HG03520 (cell line): Measurements from ENCODE around the gene OR13D1.
"Not testable (repeated sequence)": the region's sequence is repeated elsewhere in the genome, so short reads cannot be mapped to it uniquely, and the experiment has no call there.

ENCODE experiments used
- ATAC-seq: cut with Tn5 transposase; IDR thresholded peaks from one replicate; pipeline ENCODE4 v1.9.1; 2021; ENCODE audit warnings: mild to moderate bottlenecking, moderate library complexity; ENCODE audit not compliant: unreplicated experiment

OR13D1 gene, protein sequence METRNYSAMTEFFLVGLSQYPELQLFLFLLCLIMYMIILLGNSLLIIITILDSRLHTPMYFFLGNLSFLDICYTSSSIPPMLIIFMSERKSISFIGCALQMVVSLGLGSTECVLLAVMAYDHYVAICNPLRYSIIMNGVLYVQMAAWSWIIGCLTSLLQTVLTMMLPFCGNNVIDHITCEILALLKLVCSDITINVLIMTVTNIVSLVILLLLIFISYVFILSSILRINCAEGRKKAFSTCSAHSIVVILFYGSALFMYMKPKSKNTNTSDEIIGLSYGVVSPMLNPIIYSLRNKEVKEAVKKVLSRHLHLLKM

GRCh38 chr9:104694218-104694617 lies at the start of gene OR13D1:
Gene OR13D1, plus strand, starts transcription at chr9:104694518. Its CDS starts 0 bp downstream, at chr9:104694518.
- ATAC-seq: no peak

DNA sequence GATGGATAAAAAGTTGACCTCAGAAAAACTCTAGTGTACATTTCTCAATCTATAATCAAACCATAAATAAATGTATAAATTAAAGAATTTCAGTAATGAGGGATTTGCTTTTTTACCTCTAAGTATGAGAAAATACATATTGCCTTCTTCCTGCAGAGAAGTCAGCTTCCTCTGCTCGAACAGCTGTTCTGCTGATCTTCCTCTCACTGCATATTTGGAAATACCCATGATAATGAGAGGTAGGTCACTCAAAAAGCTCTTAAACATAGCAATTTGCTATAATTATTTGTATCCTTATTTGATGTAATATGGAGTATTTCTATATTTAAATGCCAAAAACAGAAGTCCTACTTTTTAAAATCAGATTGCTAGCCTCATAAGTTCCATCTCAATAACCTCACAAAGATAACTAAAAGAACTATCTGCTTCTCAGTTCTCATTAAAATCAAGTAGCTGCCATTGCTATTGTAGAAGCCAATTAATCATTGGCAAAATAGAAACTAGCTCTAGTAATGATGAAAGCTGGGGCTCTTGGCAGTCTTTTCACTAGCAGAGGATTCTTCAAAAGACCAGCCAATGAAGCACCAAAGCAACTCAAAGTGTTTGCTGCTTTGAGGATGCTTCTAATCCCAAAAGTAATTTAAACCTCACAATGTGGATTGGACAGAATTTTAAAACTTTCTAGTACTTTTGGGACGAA lies 35.7 kb upstream of the OR13D1 start:
- no peak for ATAC-seq

DNA sequence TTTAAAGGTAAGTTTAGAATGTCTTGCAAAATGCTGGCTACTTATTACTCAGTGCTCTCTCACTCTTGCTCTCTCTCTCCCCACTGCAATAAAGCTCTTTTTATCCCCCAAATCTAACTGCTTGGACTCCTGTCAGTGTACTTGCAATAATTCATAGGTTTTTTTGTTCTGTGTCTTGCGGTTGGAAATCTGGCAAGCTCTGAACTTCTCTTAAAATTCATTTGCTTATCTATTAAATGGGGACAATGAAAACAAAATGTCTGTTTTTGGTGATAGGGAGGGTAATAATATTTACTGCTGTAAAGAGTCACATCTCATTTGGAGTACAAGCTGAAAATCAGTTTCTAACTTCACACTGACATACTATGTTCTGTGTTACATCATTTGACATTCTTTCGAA lies 18.7 kb upstream of the OR13D1 start:
- ATAC-seq: no peak

DNA sequence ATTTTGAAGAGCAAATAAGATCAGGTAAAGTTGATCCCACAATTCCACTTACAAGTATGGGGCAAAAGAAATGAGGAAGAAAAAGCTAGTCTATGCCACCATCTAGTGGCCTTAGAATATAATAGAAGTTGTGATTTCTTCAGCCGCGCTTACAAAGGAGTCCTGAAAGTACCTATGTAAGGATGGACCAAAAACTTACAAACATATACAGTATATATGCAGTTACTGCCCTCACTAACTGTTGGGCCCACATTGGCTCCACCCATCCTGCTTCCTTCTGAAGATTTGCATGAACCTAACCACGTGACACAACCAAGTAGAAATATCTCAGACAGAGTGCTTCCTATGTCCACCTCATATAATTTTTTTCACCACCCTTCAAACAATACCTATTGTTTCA lies 11.7 kb upstream of the OR13D1 start:
- ATAC-seq: peak; percentile 83

DNA sequence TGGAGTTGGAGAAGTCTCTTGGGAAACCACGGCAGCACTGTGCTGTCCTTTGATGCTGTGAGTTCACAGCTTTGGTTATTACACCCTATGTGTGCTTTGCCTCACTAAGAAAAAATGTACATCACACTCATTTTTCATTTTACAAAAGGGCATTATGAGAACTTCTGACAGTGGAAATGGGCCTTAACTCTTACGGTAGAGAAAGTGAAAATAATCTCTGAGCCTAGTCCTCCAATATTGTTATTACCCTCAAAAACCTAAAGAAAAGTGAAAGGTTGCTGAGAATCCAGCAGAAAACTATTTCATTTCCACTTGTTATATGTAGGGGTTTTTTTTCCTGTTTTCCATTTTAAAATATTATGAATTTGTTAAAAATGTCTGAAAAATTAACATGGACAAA lies 8.2 kb upstream of the OR13D1 start:
- ATAC-seq: no peak

GRCh38 chr9:104700306-104700705 lies 6.0 kb downstream of the OR13D1 start:
- no peak for ATAC-seq

DNA sequence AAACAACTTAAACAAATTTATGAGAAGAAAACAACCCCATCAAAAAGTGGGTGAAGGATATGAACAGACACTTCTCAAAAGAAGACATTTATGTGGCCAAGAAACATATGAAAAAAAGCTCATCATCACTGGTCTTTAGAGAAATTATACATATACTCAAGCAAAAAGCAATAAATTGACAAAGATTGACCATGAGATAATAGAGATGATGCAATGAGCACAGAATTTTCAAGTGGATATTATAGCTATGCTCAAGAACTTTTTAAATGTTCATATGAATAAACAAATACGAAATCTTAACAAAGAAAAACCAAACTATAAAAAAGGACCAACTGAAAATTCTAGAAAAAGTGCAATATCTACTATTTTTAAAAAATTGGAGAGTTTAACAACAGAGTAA lies 14.4 kb downstream of the OR13D1 start:
- not testable (repeated sequence) for ATAC-seq

- no peak for ATAC-seq
Observed at GRCh38 chr9:104711604-104712003, 17.3 kb downstream of the OR13D1 start.

- no peak for ATAC-seq
Observed at GRCh38 chr9:104725014-104725413, 30.7 kb downstream of the OR13D1 start.

DNA sequence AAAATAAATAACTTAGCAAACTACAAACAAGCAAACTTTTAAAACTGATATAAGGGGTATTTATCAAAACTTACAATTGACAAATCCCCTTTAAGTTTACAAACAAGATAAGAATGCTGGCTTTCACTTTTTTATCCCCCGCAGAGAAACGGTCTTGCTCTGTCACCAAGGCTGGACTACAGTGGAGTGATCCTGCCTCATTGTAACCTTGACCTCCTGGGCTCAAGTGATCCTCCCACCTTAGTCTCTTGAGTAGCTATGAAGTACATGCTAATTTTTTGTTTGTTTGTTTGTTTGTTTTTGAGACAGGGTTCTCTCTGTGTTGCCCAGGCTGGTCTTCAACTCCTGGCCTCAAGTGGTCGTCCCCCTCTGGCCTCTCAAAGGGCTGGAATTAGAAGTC lies 44.1 kb downstream of the OR13D1 start:
- no peak for ATAC-seq

- ATAC-seq: no peak
Observed at GRCh38 chr9:104740621-104741020, 46.3 kb downstream of the OR13D1 start.

DNA sequence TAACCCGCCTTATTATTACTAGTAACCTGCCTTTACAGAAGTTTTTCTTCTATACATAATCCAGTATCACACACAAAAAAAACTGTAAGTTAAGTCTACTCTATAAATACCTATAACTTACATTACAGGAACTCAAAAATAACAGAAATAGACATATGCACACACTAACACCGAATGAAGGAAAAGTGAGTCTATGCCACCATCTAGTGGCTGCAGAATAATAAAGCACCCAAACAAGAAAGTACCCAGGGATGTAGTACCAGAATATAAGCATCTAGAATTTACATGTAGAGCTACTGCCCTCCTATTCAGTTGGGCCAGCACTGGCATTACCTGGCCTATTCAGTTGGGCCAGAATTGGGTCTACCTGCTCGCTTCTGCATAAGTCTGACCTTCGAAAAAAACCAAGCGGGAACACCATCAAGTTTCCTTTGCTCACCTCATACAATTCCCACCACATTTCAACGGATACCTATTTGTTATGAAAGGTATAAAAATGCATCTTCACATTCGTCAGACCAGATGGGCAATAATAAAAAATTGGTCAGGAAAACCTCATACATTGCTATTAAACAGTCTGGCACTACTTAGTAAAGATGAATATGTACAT lies 49.2 kb downstream of the OR13D1 start:
- peak; percentile 43 for ATAC-seq
